PFSK-1 (cell line): ENCODE data around the gene JAM3.

Experiments
- FOXP2 ChIP-seq: optimal IDR thresholded peaks from 2 replicates; pipeline ENCODE3; 2011; ENCODE audit warnings: borderline replicate concordance, control low read depth, inconsistent platforms; ENCODE audit not compliant: insufficient read depth; ENCODE audit errors: extremely low read length, extremely low read depth
- POLR2AphosphoS5 ChIP-seq: IDR thresholded peaks from 2 replicates; pipeline ENCODE4 v1.6.1; 2012; ENCODE audit warnings: low read depth, mild to moderate bottlenecking, control low read depth, low read length, moderate library complexity
- REST ChIP-seq, 2 experiments: IDR thresholded peaks; 2 replicates each; pipeline versions ENCODE4 v1.6.1 to v1.8.0; 2011 to 2012; ENCODE audit warnings: low read depth in 2 of 2, low read length in 2 of 2, control low read depth in 1 of 2, inconsistent platforms in 1 of 2, mild to moderate bottlenecking in 1 of 2, moderate library complexity in 1 of 2; ENCODE audit not compliant: insufficient read depth in 1 of 2
- SIN3A ChIP-seq: IDR thresholded peaks from 2 replicates; pipeline ENCODE4 v1.6.1; 2012; ENCODE audit warnings: mild to moderate bottlenecking, low read length, moderate library complexity, borderline replicate concordance; ENCODE audit not compliant: insufficient read depth
- TAF1 ChIP-seq: IDR thresholded peaks from 2 replicates; pipeline ENCODE4 v1.6.1; 2012; ENCODE audit warnings: low read length, control low read depth, borderline replicate concordance; ENCODE audit not compliant: insufficient read depth

DNA sequence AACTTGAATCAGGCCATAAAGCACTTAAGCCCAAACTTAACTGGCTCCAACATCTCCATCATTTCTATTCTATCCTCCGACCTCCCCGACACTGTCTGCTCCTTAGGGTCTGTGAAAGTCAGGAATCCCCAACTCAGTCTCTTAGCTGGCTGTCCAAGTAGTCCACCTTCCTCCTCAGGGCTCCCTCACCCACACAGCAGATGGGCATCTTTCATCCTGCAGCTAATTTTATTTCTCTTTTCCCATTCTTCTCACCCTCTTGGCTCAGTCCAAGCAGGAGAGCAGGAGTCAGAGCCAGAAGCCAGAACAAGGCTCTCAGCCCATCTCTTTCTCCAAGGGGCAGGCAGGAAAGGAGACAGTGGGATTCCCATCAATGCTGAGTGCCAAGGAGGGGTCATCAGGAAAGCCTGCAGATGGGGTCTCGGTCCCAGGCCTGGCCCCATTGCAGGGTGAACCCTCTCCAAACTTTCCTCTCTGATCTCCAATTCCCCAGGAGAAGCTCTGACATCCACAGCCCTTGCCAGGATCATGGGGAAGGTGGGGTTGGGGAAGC lies 40.4 kb upstream of the JAM3 start:
- TF ChIP-seq POLR2AphosphoS5: no peak
- TF ChIP-seq TAF1: no peak
- TF ChIP-seq REST (IDR thresholded peaks at IDR 0.05; ENCODE audit: insufficient read depth in 1 of 2, low read depth in 2 of 2, low read length in 2 of 2): no peak
- no peak for TF ChIP-seq SIN3A
- TF ChIP-seq FOXP2: no peak
